Small intestine (tissue), 7 donors: ENCODE results near the gene GPBP1. TPM values are rescaled to one million over a fixed set of nuclear protein-coding genes. Genes with fewer than 3 reads are reported as not detected.

Experiments used
- DNase-seq, 2 donors: peaks; one replicate each; pipeline versions ENCODE4 v3.0.0 to v3.0.0-alpha.2; 2013
- FAIRE-seq: peaks from 2 replicates; lab custom pipeline; 2012; peaks lifted over from hg19 to GRCh38; lab: Jason Lieb, UNC
- H3K27ac ChIP-seq, 3 donors: one replicate each; pipeline ENCODE4 v1.5.1; 2013; ENCODE audit warnings: low read length in 2 of 3, mild to moderate bottlenecking in 2 of 3, control low read depth in 1 of 3, inconsistent platforms in 1 of 3, low read depth in 1 of 3, moderate library complexity in 1 of 3
- H3K27me3 ChIP-seq, 3 donors: one replicate each; pipeline ENCODE4 v1.6.1; 2013; ENCODE audit warnings: low read length in 3 of 3, inconsistent platforms in 1 of 3; ENCODE audit not compliant: control insufficient read depth in 3 of 3, insufficient read depth in 3 of 3
- H3K36me3 ChIP-seq, 3 donors: one replicate each; pipeline ENCODE4 v1.6.1; 2013; ENCODE audit warnings: low read length in 3 of 3, inconsistent platforms in 1 of 3, low read depth in 1 of 3, mild to moderate bottlenecking in 1 of 3, moderate library complexity in 1 of 3; ENCODE audit not compliant: control insufficient read depth in 3 of 3, insufficient read depth in 2 of 3
- H3K4me1 ChIP-seq, 3 donors: one replicate each; pipeline ENCODE4 v1.6.1; 2013; ENCODE audit warnings: low read length in 2 of 3, inconsistent platforms in 1 of 3, low read depth in 1 of 3, mild to moderate bottlenecking in 1 of 3, moderate library complexity in 1 of 3; ENCODE audit not compliant: control insufficient read depth in 3 of 3, insufficient read depth in 2 of 3
- H3K4me3 ChIP-seq, 3 donors: one replicate each; pipeline ENCODE4 v1.5.1; 2013; ENCODE audit warnings: low read length in 3 of 3, control low read depth in 1 of 3, inconsistent platforms in 1 of 3, low read depth in 1 of 3, mild to moderate bottlenecking in 1 of 3, moderate library complexity in 1 of 3
- H3K9me3 ChIP-seq, 2 donors: one replicate each; pipeline ENCODE4 v1.6.1; 2013; ENCODE audit warnings: low read depth in 1 of 2, low read length in 1 of 2; ENCODE audit not compliant: control insufficient read depth in 2 of 2, insufficient read depth in 1 of 2
- WGBS, 3 donors: extraction: QIAGEN DNeasy Blood & Tissue Kit; methylation state at CpG; one replicate each; pipeline ENCODE4 v1.1.7; 2013; 5-methylcytosine and 5-hydroxymethylcytosine counted together
- polyA plus RNA-seq, 4 donors: library from polyadenylated mRNA; stranded (reverse) in 3 of 4; unstranded in 1 of 4; fragments of 200-250 nt in 3 of 4; fragments of 120-200 nt in 1 of 4; gene quantifications; one replicate each; pipeline versions ENCODE4 v1.2.1 to v1.2.3, GENCODE V29; 2013
- donor health status: healthy with polysubstance abuse.
- donor health status: control.
- donor health status: control.
- donor health status: Bipolar disorder and iron deficiency.
- donor health status: healthy.

GPBP1 gene
- polyA plus RNA-seq, 4 donors = 41.4 to 93.5 (median 45.2) TPM

DNA sequence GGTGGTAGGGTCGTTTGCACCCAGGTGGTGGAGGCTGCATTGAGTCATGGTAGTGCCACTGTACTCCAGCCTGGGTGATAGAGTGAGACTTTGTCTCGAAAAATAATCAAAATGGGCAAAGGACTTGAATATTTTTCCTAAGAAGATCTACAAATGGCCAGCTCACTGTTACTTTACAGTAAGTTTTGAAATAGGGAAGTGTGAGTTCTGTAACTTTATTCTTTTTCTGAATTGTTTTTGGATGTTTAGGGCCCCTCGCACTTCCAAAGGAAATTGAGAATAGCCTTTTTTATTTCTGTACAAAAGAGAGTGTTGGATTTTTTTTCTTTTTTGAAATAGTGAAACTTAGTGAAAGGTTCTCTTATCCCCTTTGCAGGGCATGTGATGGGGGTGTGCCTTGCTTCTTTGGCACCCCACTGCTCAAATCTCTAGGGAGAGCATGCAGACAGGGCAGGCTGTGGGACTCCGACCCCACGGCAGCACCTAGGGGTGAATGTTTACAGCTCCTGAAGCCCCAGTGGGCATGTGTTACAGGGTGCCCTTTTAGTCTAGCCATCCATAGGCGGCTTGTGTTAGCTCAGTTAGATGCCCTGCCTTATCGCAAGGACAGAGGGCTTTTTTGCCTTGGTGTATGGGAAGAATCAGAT lies 33.3 kb downstream of the GPBP1 start:
- Histone ChIP-seq H3K27me3 (no peaks in the 10 kb centered on the region), H3K4me1 (peaks cover 0 to 3% (median 0%) of the 10 kb centered on the region in 3 donors), H3K4me3 (no peak overlapping the region), H3K9me3 (peaks cover 0 to 2% of the 10 kb centered on the region in 2 donors), H3K27ac (no peak overlapping the region), H3K36me3 (peaks cover 0 to 29% (median 3%) of the 10 kb centered on the region in 3 donors)
- no peak for DNase-seq
- FAIRE-seq = no peak
- WGBS, 3 donors = 82 to 87% (median 83%) methylated on average over 7 of the region's 7 CpGs

- no peak overlapping the region for H3K27ac ChIP-seq
- peaks cover 0 to 3% (median 0%) of the 10 kb centered on the region in 3 donors for H3K4me1 ChIP-seq
- WGBS, 3 donors = 92 to 99% (median 96%) methylated on average over 7 of the region's 7 CpGs
- H3K4me3 ChIP-seq = no peak overlapping the region
- DNase-seq (no peak), FAIRE-seq (no peak)
- H3K9me3 ChIP-seq = peaks cover 0 to 2% of the 10 kb centered on the region in 2 donors
- no peaks in the 10 kb centered on the region for H3K27me3 ChIP-seq
- H3K36me3 ChIP-seq = peaks cover 0 to 27% (median 3%) of the 10 kb centered on the region in 3 donors
These were observed 33.8 kb downstream of the GPBP1 start for GRCh38 chr5:57207681-57208080.

GRCh38 chr5:57209316-57210040 lies 35.6 kb downstream of the GPBP1 start:
- H3K27ac ChIP-seq = no peak overlapping the region
- WGBS, 3 donors = 25 to 39% (median 29%) methylated on average over 2 of the region's 2 CpGs
- no peak for DNase-seq
- FAIRE-seq = no peak
- no peak overlapping the region for H3K4me3 ChIP-seq
- H3K36me3 ChIP-seq = peaks cover under 1 to 28% (median 6%) of the 10 kb centered on the region in 3 donors
- peaks cover 0 to 2% of the 10 kb centered on the region in 2 donors for H3K9me3 ChIP-seq
- peaks cover 0 to 3% (median 0%) of the 10 kb centered on the region in 3 donors for H3K4me1 ChIP-seq
- no peaks in the 10 kb centered on the region for H3K27me3 ChIP-seq

DNA sequence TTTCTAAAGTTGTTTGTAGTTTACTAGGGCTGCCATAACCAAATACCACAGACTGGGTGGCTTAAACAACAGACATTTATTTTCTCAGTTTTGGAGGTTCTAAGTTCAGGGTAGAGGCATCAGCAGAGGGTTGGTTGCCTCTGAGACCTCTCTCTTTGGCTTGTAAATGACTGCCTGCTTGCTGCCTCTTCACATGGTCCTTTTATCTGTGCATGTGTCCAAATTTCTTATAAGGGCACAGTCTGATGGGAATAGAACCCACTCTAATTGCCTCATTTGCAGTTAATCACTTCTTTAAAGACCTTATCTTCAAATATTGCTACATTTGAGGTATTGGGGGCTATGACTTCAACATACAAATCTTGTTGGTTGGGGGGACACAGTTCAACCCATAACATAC lies 36.8 kb downstream of the GPBP1 start:
- peaks cover 0 to 3% (median 0%) of the 10 kb centered on the region in 3 donors for H3K4me1 ChIP-seq
- peaks cover 6 to 31% (median 8%) of the 10 kb centered on the region in 3 donors for H3K36me3 ChIP-seq
- H3K4me3 ChIP-seq = no peak overlapping the region
- no peak for DNase-seq
- peaks cover 0 to 2% of the 10 kb centered on the region in 2 donors for H3K9me3 ChIP-seq
- FAIRE-seq = no peak
- H3K27ac ChIP-seq = no peak overlapping the region
- no peaks in the 10 kb centered on the region for H3K27me3 ChIP-seq

- H3K4me1 ChIP-seq = peaks cover 0 to 3% (median 0%) of the 10 kb centered on the region in 3 donors
- H3K9me3 ChIP-seq = no peaks in the 10 kb centered on the region
- WGBS, 3 donors = 90 to 95% (median 90%) methylated on average over 5 of the region's 5 CpGs
- no peak overlapping the region for H3K4me3 ChIP-seq
- no peaks in the 10 kb centered on the region for H3K27me3 ChIP-seq
- DNase-seq = no peak
- no peak for FAIRE-seq
- H3K27ac ChIP-seq = no peak overlapping the region
- peaks cover 6 to 31% (median 8%) of the 10 kb centered on the region in 3 donors for H3K36me3 ChIP-seq
These were observed 37.2 kb downstream of the GPBP1 start for GRCh38 chr5:57211039-57211438.

- H3K36me3 ChIP-seq = peaks cover 8 to 37% (median 8%) of the 10 kb centered on the region in 3 donors
- WGBS, 3 donors = 85 to 88% (median 86%) methylated on average over 4 of the region's 4 CpGs
- DNase-seq (no peak), FAIRE-seq (no peak)
- no peaks in the 10 kb centered on the region for H3K9me3 ChIP-seq
- H3K4me1 ChIP-seq = no peaks in the 10 kb centered on the region
- no peaks in the 10 kb centered on the region for H3K27me3 ChIP-seq
- no peak overlapping the region for H3K4me3 ChIP-seq
- H3K27ac ChIP-seq = no peak overlapping the region
These were observed 41.9 kb downstream of the GPBP1 start for GRCh38 chr5:57215629-57216195.

GRCh38 chr5:57216714-57217113 lies 42.9 kb downstream of the GPBP1 start:
- Histone ChIP-seq H3K4me1 (no peaks in the 10 kb centered on the region), H3K9me3 (no peaks in the 10 kb centered on the region), H3K36me3 (peaks cover 8 to 32% (median 8%) of the 10 kb centered on the region in 3 donors), H3K27ac (no peak overlapping the region), H3K27me3 (no peaks in the 10 kb centered on the region), H3K4me3 (no peak overlapping the region)
- DNase-seq (no peak), FAIRE-seq (no peak)
- 81 to 88% (median 83%) methylated on average over 4 of the region's 4 CpGs for WGBS, 3 donors

- Histone ChIP-seq H3K4me1 (no peaks in the 10 kb centered on the region), H3K27ac (no peak overlapping the region), H3K4me3 (no peak overlapping the region), H3K27me3 (no peaks in the 10 kb centered on the region), H3K36me3 (peaks cover 5 to 36% (median 8%) of the 10 kb centered on the region in 3 donors), H3K9me3 (no peaks in the 10 kb centered on the region)
- DNase-seq (peak in 1 of 2 donors; percentile 7), FAIRE-seq (no peak)
- WGBS, 3 donors = 57 to 60% (median 58%) methylated on average over 4 of the region's 4 CpGs
These were observed 45.5 kb downstream of the GPBP1 start for GRCh38 chr5:57219386-57219785.
